Stimulated activated CD8-positive, alpha-beta memory T cell treated with anti-CD3 and anti-CD28 coated beads, Interleukin-12 subunit alpha, Interleukin-12 subunit beta, amount 100 ng/mL, for 24 hours (primary cell): ENCODE data around the gene TBC1D16.

Source experiments
- DNase-seq: peaks from one replicate; pipeline ENCODE4 v3.0.0-alpha.2; 2020; ENCODE audit errors: extremely low read depth

The TBC1D16 gene

GRCh38 chr17:80035687-80035936 lies at the start of gene TBC1D16:
TSS of gene TBC1D16 (minus strand) at chr17:80035872. CDS start at chr17:80013547, 22,325 bp downstream.
- DNase-seq, result no peak

GRCh38 chr17:80084773-80085172 lies 49.1 kb upstream of the TBC1D16 start:
- no peak for DNase-seq

GRCh38 chr17:80083136-80083661 lies 47.5 kb upstream of the TBC1D16 start:
- no peak for DNase-seq

- DNase-seq, result peak; percentile 39
Measured at GRCh38 chr17:80082403-80083135, 46.9 kb upstream of the TBC1D16 start.

- no peak for DNase-seq
Measured at GRCh38 chr17:80081596-80081995, 45.9 kb upstream of the TBC1D16 start.

GRCh38 chr17:80080081-80080480 lies 44.4 kb upstream of the TBC1D16 start:
- no peak for DNase-seq

- no peak for DNase-seq
Measured at GRCh38 chr17:80072410-80072809, 36.7 kb upstream of the TBC1D16 start.

- no peak for DNase-seq
Measured at GRCh38 chr17:80071116-80071841, 35.6 kb upstream of the TBC1D16 start.

GRCh38 chr17:80070375-80071115 lies 34.9 kb upstream of the TBC1D16 start:
- no peak for DNase-seq

GRCh38 chr17:80068301-80069222 lies 32.9 kb upstream of the TBC1D16 start:
- DNase-seq, result no peak

GRCh38 chr17:80067393-80067986 lies 31.8 kb upstream of the TBC1D16 start:
- no peak for DNase-seq

GRCh38 chr17:80065478-80066170 lies 30.0 kb upstream of the TBC1D16 start:
- DNase-seq, result no peak

GRCh38 chr17:80064696-80065095 lies 29.0 kb upstream of the TBC1D16 start:
- DNase-seq, result no peak

GRCh38 chr17:80063830-80064585 lies 28.3 kb upstream of the TBC1D16 start:
- no peak for DNase-seq

GRCh38 chr17:80061421-80061820 lies 25.7 kb upstream of the TBC1D16 start:
- no peak for DNase-seq

GRCh38 chr17:80060644-80061043 lies 25.0 kb upstream of the TBC1D16 start:
- DNase-seq, result no peak

GRCh38 chr17:80058311-80058955 lies 22.8 kb upstream of the TBC1D16 start:
- no peak for DNase-seq

- no peak for DNase-seq
Measured at GRCh38 chr17:80055597-80055996, 19.9 kb upstream of the TBC1D16 start.

- no peak for DNase-seq
Measured at GRCh38 chr17:80053102-80053501, 17.4 kb upstream of the TBC1D16 start.
